T follicular helper cell (primary cell): ENCODE measurements around the gene DDX54.

ENCODE experiments used
- DNase-seq: peaks from one replicate; pipeline ENCODE4 v3.0.0-alpha.2; 2020; ENCODE audit warnings: low read depth

Gene DDX54

DNA sequence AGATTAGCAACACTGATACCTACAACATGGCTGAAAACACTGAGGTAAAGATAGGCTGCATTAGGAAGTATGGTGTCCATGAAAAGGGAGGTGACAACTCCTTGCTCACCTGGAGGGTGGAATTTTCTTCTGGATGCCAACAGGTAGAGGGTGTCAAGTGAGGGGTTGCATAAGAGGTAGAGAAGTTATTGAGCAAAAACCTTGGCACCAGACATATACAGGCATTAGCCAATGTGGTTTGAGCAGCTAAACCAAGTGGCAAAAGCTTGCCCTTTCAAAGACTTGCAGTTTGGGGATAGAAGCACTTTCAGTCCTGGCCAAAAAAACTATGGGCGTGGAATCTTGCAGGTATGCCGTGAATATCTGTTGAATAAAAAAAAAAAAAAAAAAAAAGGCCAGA is 4.1 kb upstream of the DDX54 start:
- DNase-seq = no peak

DNA sequence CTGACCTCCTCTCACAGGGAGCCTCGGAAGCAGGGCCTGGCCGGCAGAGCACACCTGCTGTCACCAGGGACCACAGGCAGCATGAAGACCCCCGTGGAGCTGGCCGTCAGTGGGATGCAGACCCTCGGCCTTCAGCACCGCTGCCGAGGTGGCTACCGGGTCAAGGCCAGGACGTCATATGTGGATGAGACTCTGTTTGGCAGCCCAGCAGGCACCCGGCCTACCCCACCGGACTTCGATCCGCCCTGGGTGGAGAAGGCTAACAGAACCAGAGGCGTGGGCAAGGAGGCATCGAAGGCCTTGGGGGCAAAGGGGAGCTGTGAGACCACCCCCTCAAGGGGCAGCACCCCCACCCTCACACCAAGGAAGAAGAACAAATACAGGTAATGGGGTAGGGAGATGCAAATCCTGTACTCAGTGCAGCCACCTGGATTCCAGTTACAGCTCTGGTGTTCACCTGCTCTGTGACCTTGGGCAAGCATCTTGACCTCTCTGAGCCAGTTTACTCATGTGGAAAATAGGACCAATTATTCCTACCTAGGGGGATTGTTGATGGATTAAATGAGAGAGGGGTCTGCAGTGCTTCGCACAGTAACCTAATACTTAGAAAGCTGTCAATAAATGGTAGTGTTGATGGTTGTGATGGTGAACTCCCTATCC is 1.5 kb upstream of the DDX54 start:
- no peak for DNase-seq

DNA sequence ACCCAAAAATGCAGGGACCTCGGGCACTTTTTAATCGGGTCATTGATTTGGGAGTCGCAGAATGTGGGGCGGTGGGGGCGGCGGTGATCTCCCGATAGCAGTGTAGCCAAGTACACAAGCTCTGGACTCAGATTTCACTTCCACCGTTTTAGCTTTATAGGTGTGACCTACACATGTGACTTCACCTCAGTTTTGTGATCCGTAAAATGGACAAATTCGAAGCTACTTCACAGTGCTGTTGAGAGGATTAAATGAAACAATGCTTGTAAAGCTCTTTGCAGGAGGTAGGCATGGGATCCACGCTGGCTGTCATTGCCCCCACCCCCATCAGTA is 721 bp upstream of the DDX54 start:
- no peak for DNase-seq

DNA sequence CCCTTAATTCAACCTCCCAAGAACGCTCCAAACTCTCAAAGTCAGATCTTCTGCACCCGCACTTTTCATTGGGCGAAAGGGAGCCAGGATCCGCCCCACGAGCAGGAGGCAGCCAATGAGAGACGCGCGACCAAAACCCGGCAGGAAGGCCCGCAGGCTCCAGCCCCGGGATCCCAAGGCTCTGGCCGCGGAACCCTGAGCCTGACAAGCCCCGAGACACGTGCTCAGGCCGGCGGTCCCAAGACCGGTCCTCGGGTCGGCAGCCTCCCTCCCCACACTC is 438 bp downstream of the DDX54 start:
- peak; percentile 80 for DNase-seq

DNA sequence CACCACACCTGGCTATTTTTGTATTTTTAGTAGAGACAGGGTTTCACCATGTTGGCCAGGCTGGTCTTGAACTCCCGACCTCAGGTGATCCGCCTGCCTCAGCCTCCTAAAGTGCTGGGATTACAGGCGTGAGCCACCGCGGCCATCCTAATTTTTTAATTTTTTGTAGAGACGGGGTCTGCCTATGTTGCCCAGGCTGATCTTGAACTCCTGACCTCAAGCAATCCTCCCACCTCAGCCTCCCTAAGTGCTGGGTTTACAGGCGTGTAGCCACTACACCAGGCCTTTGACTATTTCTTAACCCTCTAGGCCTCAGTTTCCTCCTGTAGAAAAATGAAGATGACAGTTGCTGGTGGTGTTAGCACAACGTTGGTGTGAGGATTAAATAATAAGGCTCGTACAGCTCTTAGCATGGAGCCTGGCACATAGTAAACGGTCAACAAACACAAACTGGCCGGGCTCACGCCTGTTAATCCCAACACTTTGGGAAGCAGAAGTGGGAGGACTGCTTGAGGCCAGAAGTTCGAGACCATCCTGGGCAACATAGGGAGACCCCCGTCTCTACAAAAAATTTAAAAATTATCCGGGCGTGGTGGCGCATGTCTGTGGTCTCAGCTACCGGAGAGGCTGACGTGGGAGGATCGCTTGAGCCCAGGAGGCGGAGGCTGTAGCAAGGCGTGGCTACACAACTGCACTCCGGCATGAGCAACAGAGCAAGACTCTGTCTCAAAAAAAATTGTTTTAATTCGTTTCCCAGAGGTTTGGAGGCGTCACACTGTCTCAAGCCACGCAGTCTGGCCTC is 979 bp downstream of the DDX54 start:
- no peak for DNase-seq

DNA sequence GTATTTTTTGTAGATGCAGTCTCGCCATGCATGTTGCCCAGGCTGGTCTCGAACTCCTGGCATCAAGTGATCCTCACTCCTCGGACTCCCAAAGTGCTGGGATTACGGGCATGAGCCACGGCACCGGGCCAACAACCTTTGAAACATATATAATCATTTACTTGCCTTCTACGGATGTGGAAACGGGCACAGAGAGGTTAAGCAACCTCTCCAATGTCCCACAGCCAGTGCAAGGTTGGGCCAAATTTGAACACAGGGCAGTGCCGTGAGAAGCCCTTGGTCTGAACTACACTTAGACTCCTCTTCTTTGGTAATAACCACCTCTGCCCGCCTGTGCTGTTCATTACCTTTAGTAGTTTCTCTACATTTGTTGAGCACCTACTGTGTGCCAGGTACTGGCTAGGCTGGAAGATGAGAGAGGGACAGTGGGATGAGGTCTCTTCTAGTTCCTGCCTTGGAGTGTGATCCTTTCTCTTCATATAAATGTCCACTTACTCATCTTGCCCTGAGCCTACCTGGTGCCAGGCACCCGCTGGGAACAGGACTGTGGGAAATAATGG is 2.2 kb downstream of the DDX54 start:
- no peak for DNase-seq

DNA sequence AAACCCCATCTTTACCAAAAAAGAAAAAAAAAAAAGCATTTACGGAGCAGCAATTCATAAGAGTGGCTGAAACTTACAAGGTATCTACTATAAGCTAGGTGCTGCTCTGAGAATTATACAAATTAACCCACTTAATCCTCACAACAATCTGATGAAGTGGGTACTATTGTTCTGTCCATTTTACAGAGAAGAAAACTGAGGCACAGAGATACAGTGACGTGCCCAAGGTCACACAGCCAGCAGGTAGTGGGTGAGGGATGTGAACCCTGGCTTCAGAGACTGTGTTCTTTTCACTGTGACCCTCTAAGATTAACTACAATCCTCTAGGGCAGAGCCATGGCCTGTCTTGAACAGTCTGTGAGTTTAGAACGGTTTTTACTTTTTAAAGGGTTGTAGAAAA is 3.3 kb downstream of the DDX54 start:
- DNase-seq = no peak

DNA sequence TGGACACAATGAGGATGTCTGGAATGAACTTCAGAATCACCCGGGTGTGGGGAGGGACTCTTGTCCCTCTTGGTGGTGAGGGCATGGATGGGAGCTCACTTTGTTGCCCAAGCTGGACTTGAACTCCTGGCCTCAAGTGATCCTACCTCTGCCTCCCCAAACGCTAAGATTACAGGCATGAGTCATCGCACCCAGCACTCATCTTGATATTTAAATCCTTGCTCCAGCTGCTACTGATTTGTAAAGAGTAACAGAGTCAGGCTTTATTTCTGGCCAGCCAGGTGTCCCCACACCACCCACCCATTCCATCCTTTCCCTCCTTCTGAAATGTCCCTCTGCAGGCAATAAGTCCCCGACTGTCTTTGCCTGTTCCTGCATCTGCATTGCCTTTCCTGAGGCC is 4.9 kb downstream of the DDX54 start:
- DNase-seq = no peak

DNA sequence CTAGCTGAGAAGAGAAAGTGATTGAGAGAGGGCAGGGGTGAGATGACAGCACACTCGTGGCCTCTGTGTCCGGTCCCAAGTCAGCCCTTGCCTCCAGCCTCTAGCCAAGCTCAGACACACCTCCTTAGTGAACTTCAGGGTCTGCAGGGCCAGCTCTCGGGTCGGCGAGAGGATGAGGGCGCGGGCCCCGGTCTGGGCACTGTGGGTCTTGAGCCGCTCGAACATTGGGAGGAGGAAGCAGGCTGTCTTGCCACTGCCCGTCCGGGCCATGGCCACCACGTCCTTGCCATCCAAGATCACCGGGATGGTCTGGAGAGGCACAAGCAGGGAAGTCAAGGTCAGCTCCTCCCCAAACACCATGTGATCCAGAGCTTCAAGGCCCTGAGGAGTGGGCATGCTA is 6.3 kb downstream of the DDX54 start:
- no peak for DNase-seq

DNA sequence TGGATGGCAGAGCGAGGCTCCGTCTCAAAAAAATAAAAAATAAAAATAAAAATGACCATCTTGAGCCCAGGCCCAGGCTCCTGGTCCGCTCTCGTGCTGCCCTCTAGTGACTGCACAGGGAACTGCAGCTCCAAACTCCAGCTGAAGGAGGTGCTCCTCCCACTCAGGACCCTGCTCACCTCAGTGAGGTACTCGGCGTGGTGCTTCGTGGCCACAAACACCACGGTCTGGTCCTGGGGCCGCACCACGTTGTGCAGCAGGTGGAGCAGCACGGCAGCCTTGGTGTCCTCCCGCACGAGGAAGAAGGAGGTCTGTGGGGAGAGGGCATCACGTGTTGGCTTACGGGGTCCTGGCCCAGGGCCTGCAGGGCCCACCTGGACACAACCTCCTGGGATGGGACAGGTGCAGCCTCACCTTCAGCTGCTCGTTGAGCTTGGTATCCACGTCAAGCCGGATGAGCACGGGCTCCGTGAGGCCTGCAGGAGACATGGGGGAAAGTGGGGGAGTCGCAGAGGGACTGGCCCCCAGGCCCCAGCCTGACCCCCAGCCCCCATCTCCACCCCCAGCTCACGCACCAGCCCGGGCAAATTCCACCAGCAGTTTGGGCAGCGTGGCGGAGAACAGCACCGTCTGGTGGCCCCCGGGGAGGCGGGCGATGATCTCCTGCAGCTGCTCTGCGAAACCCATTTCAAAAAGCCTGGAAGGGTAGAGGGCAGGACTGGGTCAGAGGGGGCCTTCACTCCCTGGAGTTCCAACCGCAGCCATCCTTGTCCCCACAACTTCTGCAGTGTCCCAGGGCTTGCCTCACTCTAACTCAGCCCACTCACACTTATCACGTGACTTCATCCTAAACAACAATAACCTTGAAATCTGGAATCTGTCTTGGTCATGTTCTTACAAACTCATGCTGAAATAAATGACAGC is 10.6 kb downstream of the DDX54 start:
- DNase-seq = peak; percentile 67

DNA sequence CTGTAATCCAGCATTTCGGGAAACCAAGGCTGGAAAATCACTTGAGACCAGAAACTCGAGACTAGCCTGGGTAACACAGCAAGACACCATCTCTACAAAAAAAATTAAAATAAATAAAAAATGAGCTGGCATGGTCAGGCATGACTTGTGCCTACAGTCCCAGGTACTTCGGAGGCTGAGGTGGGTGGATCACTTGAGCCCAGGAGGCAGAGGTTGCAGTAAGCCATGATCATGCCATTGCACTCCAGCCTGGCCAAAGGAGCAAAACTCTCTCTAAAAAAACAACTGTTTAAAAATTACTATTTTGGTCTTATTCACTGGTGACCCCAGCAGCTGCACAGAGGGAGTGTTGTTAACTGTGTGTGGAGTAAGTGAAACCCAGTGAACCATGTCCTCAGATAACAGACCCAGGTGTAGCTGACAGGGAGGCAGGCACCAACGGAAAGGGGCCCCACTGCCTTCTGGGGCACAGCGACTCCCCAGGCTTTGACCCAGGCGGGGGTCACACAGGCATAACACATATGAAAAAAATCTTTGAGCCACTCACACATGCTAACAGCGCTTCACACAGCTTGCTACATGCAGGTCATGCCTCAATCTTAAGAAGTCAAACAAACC is 12.1 kb downstream of the DDX54 start:
- no peak for DNase-seq

DNA sequence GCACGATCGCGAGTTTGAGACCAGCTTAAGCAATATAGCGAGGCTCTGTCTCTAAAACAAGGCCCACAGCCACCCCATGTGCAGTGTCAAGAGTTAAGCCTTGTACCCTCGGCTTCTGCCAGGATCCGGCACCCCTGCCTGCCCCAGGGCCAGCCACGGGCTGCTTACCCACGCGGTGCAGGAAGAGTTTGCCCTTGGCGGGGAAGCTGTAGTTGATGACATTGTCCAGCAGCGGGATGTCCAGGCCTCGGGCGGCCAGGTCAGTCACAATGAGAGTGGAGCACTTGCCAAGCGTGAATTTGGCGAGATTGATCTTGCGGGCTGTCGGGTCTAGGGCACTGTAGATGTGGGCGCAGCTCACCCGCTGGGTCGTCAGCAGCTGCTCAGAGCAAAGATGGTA is 13.1 kb downstream of the DDX54 start:
- DNase-seq = no peak

DNA sequence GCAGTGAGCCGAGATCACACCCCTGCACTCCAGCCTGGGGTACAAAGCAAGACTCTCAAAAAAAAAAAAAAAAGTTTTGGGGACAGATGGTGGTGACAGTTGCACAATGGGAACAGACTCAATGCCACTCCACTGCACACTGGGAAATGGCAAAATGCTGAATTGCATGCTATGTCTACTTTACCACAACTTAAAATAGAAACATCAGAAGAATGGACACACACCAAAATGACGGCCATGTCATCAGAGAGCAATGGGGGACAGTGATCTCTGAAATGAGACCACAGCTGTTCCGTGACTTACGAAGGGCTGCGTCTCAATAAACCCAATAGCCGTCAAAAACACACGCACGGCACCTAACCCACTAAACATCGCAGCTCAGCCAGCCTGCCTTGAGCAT is 13.7 kb downstream of the DDX54 start:
- no peak for DNase-seq

DNA sequence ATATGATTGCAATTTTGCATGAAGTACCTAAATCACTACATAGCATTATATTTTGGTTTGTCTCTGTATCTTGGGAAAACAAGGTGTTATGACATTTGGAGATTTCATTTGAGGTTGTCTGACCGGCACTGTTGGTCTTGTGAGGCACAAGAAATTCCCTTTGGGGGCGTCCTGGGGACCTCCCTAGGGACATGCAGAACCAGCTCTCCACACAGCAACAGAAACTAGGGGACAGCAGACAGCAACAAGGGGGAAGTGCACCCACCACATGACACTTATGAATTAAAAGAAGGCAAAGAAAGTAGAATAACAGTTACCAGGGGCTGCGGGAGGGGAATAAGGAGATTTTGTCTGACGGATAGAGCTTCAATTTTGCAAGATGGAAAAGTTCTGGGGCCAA is 14.4 kb downstream of the DDX54 start:
- no peak for DNase-seq

DNA sequence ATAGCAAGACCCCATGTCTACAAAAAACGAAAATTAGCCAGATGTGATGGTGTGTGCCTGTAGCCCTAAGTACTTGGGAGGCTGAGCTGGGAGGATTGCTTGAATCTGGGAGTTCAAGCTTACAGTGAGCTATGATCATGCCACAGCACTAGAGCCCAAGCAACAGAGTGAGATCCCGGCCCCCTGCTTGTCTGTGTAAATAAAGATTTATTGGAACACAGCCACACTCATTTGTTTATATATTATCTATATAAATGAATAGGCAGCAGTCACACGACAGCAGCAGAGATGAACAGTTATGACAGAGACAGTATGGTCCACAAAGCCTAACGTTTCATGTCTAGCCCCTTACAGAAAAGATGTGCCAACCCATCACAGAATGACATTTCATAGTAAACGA is 14.8 kb downstream of the DDX54 start:
- DNase-seq = no peak

DNA sequence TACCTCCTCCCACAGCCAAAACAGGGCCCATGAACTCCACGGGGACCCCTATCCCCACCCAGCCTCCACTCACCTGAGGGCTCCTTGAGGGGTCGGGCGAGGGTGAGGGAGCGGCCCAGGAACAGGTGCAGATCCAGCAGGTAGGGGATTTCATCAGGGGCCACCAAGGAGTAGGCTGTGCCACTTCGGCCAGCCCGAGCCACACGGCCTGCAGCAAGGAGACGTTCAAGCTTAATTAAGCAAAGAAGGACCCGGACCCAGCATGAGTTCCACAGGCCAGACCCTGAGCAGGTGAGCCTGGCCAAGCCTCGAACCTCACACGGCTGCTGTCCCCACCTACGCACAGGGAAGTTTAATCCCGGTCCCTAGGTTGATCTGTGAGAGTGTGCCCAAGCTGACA is 15.6 kb downstream of the DDX54 start:
- no peak for DNase-seq

DNA sequence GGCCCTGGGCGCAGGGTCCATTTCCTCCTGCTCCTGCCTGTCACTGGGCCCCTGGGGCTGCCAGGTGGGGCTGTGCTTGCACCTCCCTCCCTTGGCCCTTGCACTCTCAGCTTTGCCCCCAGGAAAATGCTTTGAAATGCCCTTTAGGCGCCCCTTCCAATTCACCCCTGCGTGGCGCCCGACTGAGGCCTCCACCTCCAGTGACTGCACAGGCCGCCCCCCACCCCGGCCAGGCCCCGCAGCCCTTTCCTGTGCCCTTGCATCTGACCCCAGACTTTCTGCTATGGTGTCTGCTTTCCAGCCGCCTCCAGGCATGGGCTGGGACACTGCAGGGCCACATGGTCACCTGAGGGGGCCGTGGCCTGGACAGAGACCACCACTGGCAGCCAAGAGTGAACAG is 17.4 kb downstream of the DDX54 start:
- no peak for DNase-seq

DNA sequence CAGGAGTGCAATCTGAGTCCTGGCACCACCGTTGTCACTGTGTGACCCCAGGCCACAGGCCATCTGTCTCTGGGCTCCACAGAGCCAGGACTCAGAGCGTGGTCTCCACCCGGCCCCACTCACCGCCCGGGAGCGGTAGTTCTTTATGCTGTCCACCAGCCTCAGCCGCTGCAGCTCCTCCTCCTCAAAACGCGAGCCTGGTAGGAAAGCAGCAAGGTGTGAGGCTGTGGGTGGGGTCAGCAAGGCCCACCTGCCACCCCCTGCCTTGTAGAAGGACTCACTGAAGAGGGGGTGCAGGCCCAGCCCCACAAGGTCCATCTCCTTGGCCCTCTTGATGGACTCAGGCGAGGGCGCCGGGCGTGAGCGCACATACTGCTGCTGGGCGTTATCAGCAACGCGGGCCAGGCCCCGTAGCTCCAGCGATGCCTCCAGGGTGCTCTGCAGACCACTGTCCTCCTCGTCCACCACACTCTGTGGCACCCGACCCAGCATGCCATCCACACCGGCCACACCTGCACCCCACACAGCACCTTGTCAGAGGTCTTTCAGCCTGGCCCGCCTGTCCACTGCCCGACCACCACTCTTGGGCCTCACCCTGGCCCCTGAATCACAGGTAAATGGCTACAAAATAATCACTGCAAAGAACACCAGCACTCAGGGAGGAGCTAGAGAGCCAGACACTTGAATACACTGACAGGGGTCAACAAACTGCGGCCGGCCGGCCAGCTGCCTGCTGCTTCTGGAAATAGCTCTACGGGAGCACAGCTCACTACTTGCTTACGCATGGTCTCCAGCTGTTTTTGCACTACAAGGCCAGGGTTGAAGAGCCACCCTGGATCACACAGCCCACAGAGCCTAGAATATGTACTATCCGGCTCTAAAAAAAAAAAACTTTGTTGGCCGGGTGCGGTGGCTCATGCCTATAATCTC is 19.5 kb downstream of the DDX54 start:
- DNase-seq = no peak

DNA sequence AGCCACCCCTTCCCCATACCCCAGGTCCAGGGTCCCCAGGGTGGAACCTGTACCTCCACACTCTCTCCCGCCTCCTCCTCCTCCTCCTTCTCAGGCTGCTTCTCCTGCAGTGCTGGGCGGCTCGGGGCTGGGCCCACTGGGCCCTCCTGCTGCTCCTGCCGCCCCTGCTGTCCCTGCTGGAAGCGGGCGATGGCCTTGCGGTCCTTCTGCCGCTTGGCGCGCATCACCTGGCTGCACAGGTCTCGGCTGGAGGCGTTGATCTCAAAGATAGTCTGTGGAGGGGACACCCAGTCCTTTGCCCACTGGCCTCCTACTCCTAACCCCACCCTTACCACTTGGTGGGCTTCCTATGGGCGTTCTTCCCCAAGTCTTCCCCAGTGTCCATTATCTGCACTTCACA is 21.3 kb downstream of the DDX54 start:
- no peak for DNase-seq

DNA sequence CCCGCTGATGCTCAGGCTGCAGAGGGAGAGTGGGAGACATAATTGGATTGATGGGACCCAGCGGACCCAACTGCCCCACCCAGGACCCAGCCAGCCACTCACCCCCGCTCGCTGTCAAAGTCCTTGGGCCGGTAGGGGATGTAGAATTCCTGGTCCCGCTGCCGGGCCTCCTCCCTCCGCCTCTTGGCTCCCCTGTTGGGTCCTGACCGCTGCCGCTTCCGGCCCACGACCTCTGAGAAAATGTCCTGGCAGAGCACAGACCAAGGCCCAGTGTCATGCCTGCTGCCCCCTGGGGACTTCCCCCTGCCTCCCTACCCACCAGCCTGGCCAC is 22.3 kb downstream of the DDX54 start:
- no peak for DNase-seq
